Upper lobe of left lung (tissue), 4 donors: ENCODE measurements around the gene INTS13.

ENCODE experiments used
- CTCF ChIP-seq, 6 experiments: fragments of 450-650 bp in 4 of 6; fragments of 200-600 bp in 2 of 6; sonication (generic) in 2 of 6; IDR thresholded peaks; one replicate each; pipeline ENCODE4 v1.5.1; 2016 to 2019; ENCODE audit warnings: antibody characterized with exemption in 6 of 6
- POLR2A ChIP-seq, 4 donors: fragments of 450-650 bp; IDR thresholded peaks; one replicate each; pipeline ENCODE4 v1.5.1; 2016 to 2017; ENCODE audit warnings: antibody characterized with exemption in 4 of 4, mild to moderate bottlenecking in 2 of 4

GRCh38 chr12:26918321-26919215, 19.2 kb downstream of the INTS13 start:
- TF ChIP-seq CTCF (IDR thresholded peaks at IDR 0.05), result peak in 1 of 6 experiments; percentile 10
- no peak for TF ChIP-seq POLR2A (IDR thresholded peaks at IDR 0.05)
